Endothelial cell of umbilical vein (primary cell): Measurements from ENCODE around the gene TLE4. TPM values are rescaled to one million over a fixed set of nuclear protein-coding genes. Genes with fewer than 3 reads are reported as not detected.

Experiments used
- BruUV-seq: library from RNA; stranded (reverse); fragments of 400-500 nt; replicated peaks from 2 replicates; lab custom pipeline; 2021; lab: Mats Ljungman, UMichigan
- CTCF ChIA-PET: fragments of 300-600, 350-600 bp; sonication (Branson Sonifier 250); formaldehyde crosslinking; loops from one replicate; lab custom pipeline; 2021; ENCODE audit warnings: antibody characterized with exemption, inconsistent platforms; lab: Charles Lee
- POLR2A ChIA-PET: fragments of 300-600, 350-600 bp; sonication (Branson Sonifier 250); formaldehyde crosslinking; loops from one replicate; lab custom pipeline; 2021; ENCODE audit warnings: antibody characterized with exemption, inconsistent platforms; lab: Charles Lee
- DNase-seq: peaks from one replicate; pipeline ENCODE4 v3.0.0-alpha.2; 2011; ENCODE audit warnings: low read depth, low spot score
- FAIRE-seq: peaks from 2 replicates; lab custom pipeline; 2011; peaks lifted over from hg19 to GRCh38; lab: Jason Lieb, UNC
- H2AFZ ChIP-seq: 2 replicates; pipeline ENCODE4 v1.6.0; 2012; ENCODE audit warnings: low read depth, low read length, control low read depth, inconsistent platforms
- H3K27ac ChIP-seq: 2 replicates; pipeline ENCODE4 v1.5.1; 2011; ENCODE audit warnings: low read depth, mild to moderate bottlenecking, control low read depth, low read length, moderate library complexity; ENCODE audit not compliant: insufficient read depth
- H3K27me3 ChIP-seq, 2 experiments: 2 replicates each; pipeline versions ENCODE4 v1.6.0 to v1.6.1; 2011; ENCODE audit warnings: low read length in 2 of 2, mixed read lengths in 1 of 2; ENCODE audit not compliant: control insufficient read depth in 2 of 2, insufficient read depth in 2 of 2
- H3K36me3 ChIP-seq, 2 experiments: 2 replicates in 1 of 2; 3 replicates in 1 of 2; pipeline ENCODE4 v1.5.1; 2011; ENCODE audit warnings: low read length in 2 of 2, mild to moderate bottlenecking in 1 of 2, moderate library complexity in 1 of 2; ENCODE audit not compliant: control insufficient read depth in 2 of 2, insufficient read depth in 2 of 2; ENCODE audit errors: extremely low read depth in 1 of 2
- H3K4me1 ChIP-seq: 3 replicates; pipeline ENCODE4 v1.5.1; 2011; ENCODE audit warnings: mild to moderate bottlenecking, low read length; ENCODE audit not compliant: control insufficient read depth, insufficient read depth; ENCODE audit errors: extremely low read depth
- H3K4me2 ChIP-seq: 2 replicates; pipeline ENCODE4 v1.6.1; 2011; ENCODE audit warnings: low read length, control low read depth, mixed read lengths; ENCODE audit not compliant: insufficient read depth
- H3K4me3 ChIP-seq, 3 experiments: fragments of 200-600 bp in 1 of 3; sonication (generic), shearing (Covaris generic) in 1 of 3; replicated peaks in 1 of 3; 2 replicates each; pipeline ENCODE4 v1.5.1; 2011 to 2016; ENCODE audit warnings: control low read depth in 3 of 3, low read length in 3 of 3, mild to moderate bottlenecking in 2 of 3, inconsistent platforms in 1 of 3, low read depth in 1 of 3, moderate library complexity in 1 of 3; ENCODE audit not compliant: insufficient read depth in 1 of 3
- H3K79me2 ChIP-seq: 2 replicates; pipeline ENCODE4 v1.6.0; 2012; ENCODE audit warnings: low read length, inconsistent platforms; ENCODE audit not compliant: control insufficient read depth, insufficient read depth
- H3K9ac ChIP-seq: replicated peaks from 2 replicates; pipeline ENCODE3; 2011; ENCODE audit warnings: low read length, control low read depth; ENCODE audit not compliant: insufficient read depth; ENCODE audit errors: extremely low read depth
- H3K9me1 ChIP-seq: replicated peaks from 3 replicates; pipeline ENCODE4 v1.6.0; 2011; ENCODE audit warnings: mild to moderate bottlenecking, low read length; ENCODE audit not compliant: control insufficient read depth, insufficient read depth; ENCODE audit errors: extremely low read depth
- H3K9me3 ChIP-seq: replicated peaks from 2 replicates; pipeline ENCODE4 v1.5.1; 2012; ENCODE audit warnings: low read length, inconsistent platforms; ENCODE audit not compliant: control insufficient read depth, insufficient read depth
- H4K20me1 ChIP-seq: replicated peaks from 2 replicates; pipeline ENCODE3; 2011; ENCODE audit warnings: mild to moderate bottlenecking, low read length; ENCODE audit not compliant: control insufficient read depth, insufficient read depth; ENCODE audit errors: extremely low read depth
- EZH2 ChIP-seq: IDR thresholded peaks from 2 replicates; pipeline ENCODE4 v1.6.1; 2012; ENCODE audit warnings: borderline replicate concordance, low read depth, mild to moderate bottlenecking, moderate library complexity, low read length, inconsistent platforms; ENCODE audit not compliant: severe bottlenecking
- GATA2 ChIP-seq: IDR thresholded peaks from 2 replicates; pipeline ENCODE4 v1.7.0; 2011; ENCODE audit warnings: low read depth, mild to moderate bottlenecking, moderate library complexity, mixed read lengths, low read length; ENCODE audit not compliant: insufficient read length, insufficient read depth
- JUN ChIP-seq: IDR thresholded peaks from 2 replicates; pipeline ENCODE4 v1.6.1; 2011; ENCODE audit warnings: borderline replicate concordance, low read depth; ENCODE audit not compliant: insufficient read length, insufficient read depth
- MYC ChIP-seq: IDR thresholded peaks from one replicate; pipeline ENCODE4 v1.6.1; 2011; ENCODE audit warnings: mild to moderate bottlenecking, low read depth, low read length
- dilution Hi-C: fragments of 300-500 bp; cut with MboI; formaldehyde crosslinking; loops from one replicate; pipeline ENCODE4 v1.15.0; 2019; ENCODE audit warnings: low sequenced_read_pairs; ENCODE audit not compliant: extremely low pct_ligation_motif_present
- intact Hi-C: fragments of 100-400 bp; cut with micrococcal nuclease; formaldehyde crosslinking; loops from one replicate; pipeline ENCODE4 v1.10.0; 2022
- polyA plus RNA-seq, 4 experiments: library from polyadenylated mRNA; depleted of rRNA in 3 of 4; stranded (reverse) in 3 of 4; unstranded in 1 of 4; fragments of >200 nt; gene quantifications; 2 replicates each; pipeline versions ENCODE4 v1.2.1 to v1.2.3, GENCODE V29; 2011 to 2012; ENCODE audit warnings: missing spikeins in 1 of 4
- total RNA-seq: library from RNA; stranded (reverse); gene quantifications from 2 replicates; pipeline ENCODE4 v1.2.3, GENCODE V29; 2021

The TLE4 gene
- total and polyA plus RNA-seq, 2 donors (not counting 3 experiments of a cell fraction or from before 2014, with no cell fraction given), result 31.4 to 32.3 TPM

GRCh38 chr9:79522793-79523192 is 49.0 kb upstream of the TLE4 start:
- no peaks in the 10 kb centered on the region for H3K79me2 ChIP-seq
- H3K9me1 ChIP-seq, result no peaks in the 10 kb centered on the region
- no peak overlapping the region for H2AFZ ChIP-seq
- ChIA-PET CTCF (no interaction called here), POLR2A (no interaction called here)
- dilution Hi-C loops (no loop called here), intact Hi-C loops (no loop called here)
- no peak overlapping the region for H3K27ac ChIP-seq
- H3K9me3 ChIP-seq, result no peaks in the 10 kb centered on the region
- H3K27me3 ChIP-seq, result no peaks in the 10 kb centered on the region
- no TSS peak for BruUV-seq
- no peaks in the 10 kb centered on the region for H3K36me3 ChIP-seq
- DNase-seq (no peak), FAIRE-seq (no peak)
- H3K4me1 ChIP-seq, result no peaks in the 10 kb centered on the region
- no peak overlapping the region for H3K4me3 ChIP-seq
- H3K9ac ChIP-seq, result no peak overlapping the region
- TF ChIP-seq JUN (no peak), GATA2 (no peak), EZH2 (no peak)
- no peak overlapping the region for H3K4me2 ChIP-seq
- H4K20me1 ChIP-seq, result no peaks in the 10 kb centered on the region

GRCh38 chr9:79524266-79524665 is 47.5 kb upstream of the TLE4 start:
- Histone ChIP-seq H3K36me3 (no peaks in the 10 kb centered on the region), H2AFZ (no peak overlapping the region), H3K79me2 (no peaks in the 10 kb centered on the region), H3K9ac (no peak overlapping the region), H4K20me1 (no peaks in the 10 kb centered on the region), H3K9me1 (no peaks in the 10 kb centered on the region), H3K4me1 (no peaks in the 10 kb centered on the region), H3K27me3 (no peaks in the 10 kb centered on the region), H3K4me2 (no peak overlapping the region), H3K27ac (no peak overlapping the region), H3K9me3 (no peaks in the 10 kb centered on the region), H3K4me3 (no peak overlapping the region)
- no TSS peak for BruUV-seq
- ChIA-PET CTCF (no interaction called here), POLR2A (no interaction called here)
- intact Hi-C loops, result no loop called here
- no peak for TF ChIP-seq MYC
- DNase-seq (no peak), FAIRE-seq (no peak)
- dilution Hi-C loops, result no loop called here
